HepG2 (cell line): ENCODE measurements around the gene SLC25A28. TPM values are rescaled to one million over a fixed set of nuclear protein-coding genes. Genes with fewer than 3 reads are reported as not detected.

Source experiments
- ATAC-seq: fragments of 200-7000 bp; cut with Tn5 transposase; 3 replicates; pipeline ENCODE4 v1.9.1; 2020; ENCODE audit warnings: mild to moderate bottlenecking, moderate library complexity
- BruUV-seq: library from RNA; stranded (reverse); fragments of 400-500 nt; replicated peaks from 2 replicates; lab custom pipeline; 2021; lab: Mats Ljungman, UMichigan
- CTCF ChIA-PET: fragments of 300-600 bp; formaldehyde crosslinking; extraction: SDS; loops from one replicate; lab custom pipeline; 2021; ENCODE audit warnings: low total read pairs, inconsistent platforms, low intra/inter-chr PET ratio; lab: Yijun Ruan, JAX
- POLR2A ChIA-PET: fragments of 350-600 bp; sonication (Branson Sonifier 250); formaldehyde crosslinking; loops from one replicate; lab custom pipeline; 2020; ENCODE audit warnings: antibody characterized with exemption, inconsistent platforms; lab: Yijun Ruan, JAX
- DNase-seq: peaks from one replicate; pipeline ENCODE4 v3.0.0-alpha.2; 2015; ENCODE audit warnings: low spot score
- FAIRE-seq: peaks from 3 replicates; lab custom pipeline; 2011; peaks lifted over from hg19 to GRCh38; lab: Jason Lieb, UNC
- H2AFZ ChIP-seq: one replicate; pipeline ENCODE4 v1.6.1; 2011; ENCODE audit warnings: low read length, inconsistent platforms
- H3K27ac ChIP-seq: fragments of 300-600 bp; 3 replicates; pipeline ENCODE4 v1.8.0; 2011; ENCODE audit warnings: mixed run types, mild to moderate bottlenecking, mixed read lengths, low read length, inconsistent platforms; ENCODE audit not compliant: insufficient read depth; ENCODE audit errors: extremely low read length
- H3K27me3 ChIP-seq, 2 experiments: fragments of 200-600 bp in 1 of 2; 2 replicates in 1 of 2; 3 replicates in 1 of 2; pipeline versions ENCODE4 v1.6.0 to v1.8.0; 2011; ENCODE audit warnings: low read length in 2 of 2, mild to moderate bottlenecking in 2 of 2, moderate library complexity in 2 of 2, inconsistent platforms in 1 of 2; ENCODE audit not compliant: insufficient read depth in 2 of 2, control insufficient read depth in 1 of 2
- H3K36me3 ChIP-seq, 2 experiments: fragments of 200-600 bp in 1 of 2; replicated peaks in 1 of 2; 2 replicates in 1 of 2; 3 replicates in 1 of 2; pipeline versions ENCODE4 v1.5.1 to v1.8.0; 2011; ENCODE audit warnings: low read length in 2 of 2, inconsistent platforms in 1 of 2; ENCODE audit not compliant: insufficient read depth in 2 of 2, control insufficient read depth in 1 of 2
- H3K4me1 ChIP-seq: 2 replicates; pipeline ENCODE4 v1.5.1; 2012; ENCODE audit warnings: low read length, inconsistent platforms; ENCODE audit not compliant: insufficient read depth
- H3K4me2 ChIP-seq: 2 replicates; pipeline ENCODE4 v1.6.0; 2011; ENCODE audit warnings: low read depth, low read length, inconsistent platforms
- H3K4me3 ChIP-seq, 3 experiments: fragments of 200-600 bp in 1 of 3; sonication (generic), shearing (Covaris generic) in 1 of 3; replicated peaks in 1 of 3; 2 replicates each; pipeline ENCODE4 v1.5.1; 2011 to 2016; ENCODE audit warnings: low read length in 3 of 3, inconsistent platforms in 2 of 3, low read depth in 2 of 3, mild to moderate bottlenecking in 2 of 3, control low read depth in 1 of 3, mixed read lengths in 1 of 3; ENCODE audit not compliant: insufficient read depth in 1 of 3
- H3K79me2 ChIP-seq: one replicate; pipeline ENCODE4 v1.6.1; 2011; ENCODE audit warnings: low read length, inconsistent platforms; ENCODE audit not compliant: insufficient read depth
- H3K9ac ChIP-seq: 2 replicates; pipeline ENCODE4 v1.6.0; 2011; ENCODE audit warnings: mild to moderate bottlenecking, low read depth, low read length, inconsistent platforms; ENCODE audit not compliant: insufficient read depth
- H3K9me3 ChIP-seq: 2 replicates; pipeline ENCODE4 v1.5.1; 2012; ENCODE audit warnings: mild to moderate bottlenecking, low read length
- H4K20me1 ChIP-seq: 2 replicates; pipeline ENCODE4 v1.6.0; 2011; ENCODE audit warnings: inconsistent platforms, mild to moderate bottlenecking, low read length, moderate library complexity; ENCODE audit not compliant: insufficient read depth
- ARNT2 ChIP-seq: sonication (generic); formaldehyde crosslinking; IDR thresholded peaks from 2 replicates; pipeline ENCODE4 v1.8.0; 2022; ENCODE audit warnings: mild to moderate bottlenecking, low read depth, missing genetic modification reagents, moderate library complexity
- BRCA1 ChIP-seq: sonication (generic); formaldehyde crosslinking; IDR thresholded peaks from 2 replicates; pipeline ENCODE4 v1.4.0; 2020; ENCODE audit warnings: missing genetic modification reagents
- IKZF4 ChIP-seq: sonication (generic); formaldehyde crosslinking; IDR thresholded peaks from 2 replicates; pipeline ENCODE4 v1.5.1; 2020; ENCODE audit warnings: borderline replicate concordance, mild to moderate bottlenecking, low read depth, missing genetic modification reagents; ENCODE audit errors: not compliant biosample characterization
- KDM1A ChIP-seq: IDR thresholded peaks from 2 replicates; pipeline ENCODE4 v1.6.1; 2016; ENCODE audit warnings: missing compliant biosample characterization
- KDM3A ChIP-seq: IDR thresholded peaks from 2 replicates; pipeline ENCODE4 v1.6.1; 2018; ENCODE audit warnings: low read depth, missing compliant biosample characterization
- MBNL3 ChIP-seq: fragments of 250-450 bp; sonication (Bioruptor Pico); conservative IDR thresholded peaks from 2 replicates; pipeline ENCODE4 v1.8.0; 2022; ENCODE audit warnings: mild to moderate bottlenecking, inconsistent platforms
- POLR2AphosphoS5 ChIP-seq: IDR thresholded peaks from 2 replicates; pipeline ENCODE4 v1.6.1; 2012; ENCODE audit warnings: low read depth, low read length
- RCOR2 ChIP-seq: IDR thresholded peaks from 2 replicates; pipeline ENCODE4 v1.6.1; 2016; ENCODE audit warnings: missing biosample characterization, missing genetic modification reagents
- SIN3A ChIP-seq: IDR thresholded peaks from 2 replicates; pipeline ENCODE4 v1.6.1; 2011; ENCODE audit warnings: low read depth, mild to moderate bottlenecking, control low read depth, low read length, borderline replicate concordance
- TBP ChIP-seq: sonication (generic); formaldehyde crosslinking; IDR thresholded peaks from 2 replicates; pipeline ENCODE4 v1.5.0; 2020; ENCODE audit warnings: missing genetic modification reagents
- ZFP90 ChIP-seq: sonication (generic); formaldehyde crosslinking; IDR thresholded peaks from 2 replicates; pipeline ENCODE4 v1.8.0; 2022; ENCODE audit warnings: missing genetic modification reagents, mild to moderate bottlenecking, inconsistent platforms, borderline replicate concordance
- ZMYM4 ChIP-seq: sonication (generic); formaldehyde crosslinking; IDR thresholded peaks from 2 replicates; pipeline ENCODE4 v1.8.1; 2023; ENCODE audit warnings: mild to moderate bottlenecking, missing genetic modification reagents
- ZNF124 ChIP-seq: sonication (generic); formaldehyde crosslinking; IDR thresholded peaks from 2 replicates; pipeline ENCODE4 v1.4.0; 2020; ENCODE audit warnings: missing genetic modification reagents
- ZNF143 ChIP-seq: sonication (generic); formaldehyde crosslinking; IDR thresholded peaks from 2 replicates; pipeline ENCODE4 v1.4.0; 2020; ENCODE audit warnings: missing genetic modification reagents
- ZNF879 ChIP-seq: sonication (generic); formaldehyde crosslinking; IDR thresholded peaks from 2 replicates; pipeline ENCODE4 v1.8.1; 2023; ENCODE audit warnings: missing genetic modification reagents
- WGBS: methylation state at CpG from one replicate; pipeline ENCODE4 v1.1.6; 2017; ENCODE audit warnings: low lambda C conversion rate; 5-methylcytosine and 5-hydroxymethylcytosine counted together
- in situ Hi-C: cut with HindIII; loops from 2 replicates; pipeline ENCODE4 v1.10.0; 2017; ENCODE audit warnings: low pct_unique_long_range_greater_than_20kb; ENCODE audit not compliant: extremely low pct_ligation_motif_present
- intact Hi-C: fragments of 100-400 bp; cut with micrococcal nuclease; formaldehyde crosslinking; loops from one replicate; pipeline ENCODE4 v1.10.0; 2022; ENCODE audit not compliant: unreplicated experiment
- polyA plus RNA-seq, 8 experiments: library from polyadenylated mRNA; depleted of rRNA in 3 of 8; stranded (reverse) in 7 of 8; unstranded in 1 of 8; fragments of >200 nt; fragmentation: Illumina TruSeq in 4 of 8; extraction: Trizol in 4 of 8; gene quantifications; 2 replicates each; pipeline versions ENCODE4 v1.2.1 to v1.2.3, GENCODE V29; 2011 to 2016; ENCODE audit warnings: low read depth in 4 of 8, missing spikeins in 1 of 8, mixed read lengths in 1 of 8; ENCODE audit not compliant: insufficient read depth in 1 of 8
- total RNA-seq, 5 experiments: library from RNA; depleted of rRNA; stranded (reverse); fragments of >200 nt; fragmentation: Illumina TruSeq; extraction: Trizol; gene quantifications; 2 replicates each; pipeline ENCODE4 v1.2.3, GENCODE V29; 2016; ENCODE audit warnings: low read depth in 1 of 5
- TF ChIP-seq, protein P1 (sequence below): sonication (generic); formaldehyde crosslinking; conservative IDR thresholded peaks from 2 replicates; pipeline ENCODE4 v1.8.0; 2022; ENCODE audit warnings: mild to moderate bottlenecking, moderate library complexity, missing genetic modification reagents
- TF ChIP-seq, protein P2 (sequence below): sonication (generic); formaldehyde crosslinking; IDR thresholded peaks from 2 replicates; pipeline ENCODE4 v1.8.0; 2023; ENCODE audit warnings: mild to moderate bottlenecking, missing genetic modification reagents
- TF ChIP-seq, protein P3 (sequence below): sonication (generic); formaldehyde crosslinking; IDR thresholded peaks from 2 replicates; pipeline ENCODE4 v1.9.0; 2021; ENCODE audit warnings: missing genetic modification reagents, borderline replicate concordance

Gene SLC25A28
- total and polyA plus RNA-seq, 2 of the 13 experiments (the other 11 are each of a cell fraction or from before 2014, with no cell fraction given) = 15.2 to 41.0 TPM

DNA sequence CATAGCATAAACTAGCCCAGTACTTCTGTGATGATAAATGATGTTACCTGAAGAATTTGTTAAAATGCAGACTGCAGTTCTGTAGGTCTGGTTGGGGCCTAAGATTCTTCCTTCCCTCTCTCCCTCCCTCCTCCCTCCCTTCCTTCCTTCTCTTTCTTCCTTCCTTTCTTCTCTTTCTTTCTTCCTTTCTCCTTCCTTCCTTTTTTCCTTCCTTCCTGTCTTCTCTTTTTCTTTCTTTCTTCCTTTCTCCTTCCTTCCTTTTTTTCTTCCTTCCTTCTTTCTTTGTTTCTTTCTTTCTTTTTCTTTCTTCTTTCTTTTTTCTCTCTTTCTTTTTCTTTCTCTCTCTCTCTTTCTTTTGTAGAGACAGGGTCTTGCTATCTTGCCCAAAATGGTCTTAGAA, 3.7 kb upstream of the SLC25A28 start (continued):
- no peak for TF ChIP-seq ZNF143 (CRISPR knock-in tag)
- TF ChIP-seq ZMYM4 = no peak
- no peak for TF ChIP-seq ZNF124 (CRISPR knock-in tag)
- TF ChIP-seq SIN3A = no peak
- no peak for TF ChIP-seq RCOR2 (CRISPR knock-in tag)
- TF ChIP-seq, all 625 proteins: peak for 0

DNA sequence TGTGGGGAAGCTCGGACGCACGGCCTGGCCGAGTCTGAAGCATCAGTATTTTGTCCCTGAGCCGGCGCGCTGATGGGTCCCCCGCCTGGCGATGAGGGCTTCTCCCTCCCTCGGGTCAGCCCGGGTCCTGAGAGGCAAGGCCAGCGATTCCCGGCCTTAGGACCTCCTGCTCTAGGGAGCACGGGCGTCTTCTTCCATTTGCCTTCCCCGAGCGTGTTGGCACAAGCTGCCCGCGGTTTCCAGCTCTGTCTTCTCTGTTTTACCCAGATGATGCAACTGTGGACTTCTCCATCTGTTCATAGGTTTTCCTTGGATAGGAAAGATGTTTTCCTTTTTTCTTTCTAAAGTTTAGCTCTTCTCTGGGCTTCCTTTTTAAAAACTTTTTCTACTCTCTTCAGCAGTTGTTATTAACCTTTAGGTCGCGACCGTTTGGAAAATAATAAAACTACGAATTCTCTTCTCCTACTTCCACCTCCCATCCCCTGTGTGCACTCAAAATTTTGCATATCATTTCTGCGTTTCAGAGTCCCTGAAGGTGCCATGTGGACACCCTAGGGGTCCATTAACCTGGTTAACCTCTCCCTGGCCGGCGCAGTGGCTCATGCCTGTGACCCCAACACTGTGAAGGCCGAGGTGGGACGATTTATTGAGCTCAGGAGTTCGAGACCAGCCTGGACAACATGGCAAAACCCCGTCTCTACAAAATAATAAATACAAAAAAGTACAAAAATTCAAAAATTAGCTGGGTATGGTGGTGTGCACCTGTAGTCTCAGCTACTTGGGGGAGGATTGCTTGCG, 1.4 kb upstream of the SLC25A28 start:
- no peak for ATAC-seq
- TF ChIP-seq, protein P1, sequence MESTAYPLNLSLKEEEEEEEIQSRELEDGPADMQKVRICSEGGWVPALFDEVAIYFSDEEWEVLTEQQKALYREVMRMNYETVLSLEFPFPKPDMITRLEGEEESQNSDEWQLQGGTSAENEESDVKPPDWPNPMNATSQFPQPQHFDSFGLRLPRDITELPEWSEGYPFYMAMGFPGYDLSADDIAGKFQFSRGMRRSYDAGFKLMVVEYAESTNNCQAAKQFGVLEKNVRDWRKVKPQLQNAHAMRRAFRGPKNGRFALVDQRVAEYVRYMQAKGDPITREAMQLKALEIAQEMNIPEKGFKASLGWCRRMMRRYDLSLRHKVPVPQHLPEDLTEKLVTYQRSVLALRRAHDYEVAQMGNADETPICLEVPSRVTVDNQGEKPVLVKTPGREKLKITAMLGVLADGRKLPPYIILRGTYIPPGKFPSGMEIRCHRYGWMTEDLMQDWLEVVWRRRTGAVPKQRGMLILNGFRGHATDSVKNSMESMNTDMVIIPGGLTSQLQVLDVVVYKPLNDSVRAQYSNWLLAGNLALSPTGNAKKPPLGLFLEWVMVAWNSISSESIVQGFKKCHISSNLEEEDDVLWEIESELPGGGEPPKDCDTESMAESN (CRISPR knock-in tag) = 0 out of 2 replicates have a peak, but pooled peaks have one; percentile 32
- TF ChIP-seq ZFP90 (CRISPR knock-in tag) (peak; percentile 77; the same call in 1 of the 2 replicates), BRCA1 (no peak), IKZF4 (CRISPR knock-in tag) (no peak), ZNF879 (CRISPR knock-in tag) (peak; percentile 12; the same call in 1 of the 2 replicates), KDM3A (no peak), TBP (no peak), KDM1A (CRISPR knock-in tag) (no peak), POLR2AphosphoS5 (0 out of 2 replicates have a peak, but pooled peaks have one; percentile 72), MBNL3 (no peak), ARNT2 (CRISPR knock-in tag) (no peak)
- TF ChIP-seq, protein P2, sequence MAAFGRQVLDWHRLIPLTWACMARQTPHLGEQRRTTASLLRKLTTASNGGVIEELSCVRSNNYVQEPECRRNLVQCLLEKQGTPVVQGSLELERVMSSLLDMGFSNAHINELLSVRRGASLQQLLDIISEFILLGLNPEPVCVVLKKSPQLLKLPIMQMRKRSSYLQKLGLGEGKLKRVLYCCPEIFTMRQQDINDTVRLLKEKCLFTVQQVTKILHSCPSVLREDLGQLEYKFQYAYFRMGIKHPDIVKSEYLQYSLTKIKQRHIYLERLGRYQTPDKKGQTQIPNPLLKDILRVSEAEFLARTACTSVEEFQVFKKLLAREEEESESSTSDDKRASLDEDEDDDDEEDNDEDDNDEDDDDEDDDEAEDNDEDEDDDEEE = no peak
- TF ChIP-seq, protein P3, sequence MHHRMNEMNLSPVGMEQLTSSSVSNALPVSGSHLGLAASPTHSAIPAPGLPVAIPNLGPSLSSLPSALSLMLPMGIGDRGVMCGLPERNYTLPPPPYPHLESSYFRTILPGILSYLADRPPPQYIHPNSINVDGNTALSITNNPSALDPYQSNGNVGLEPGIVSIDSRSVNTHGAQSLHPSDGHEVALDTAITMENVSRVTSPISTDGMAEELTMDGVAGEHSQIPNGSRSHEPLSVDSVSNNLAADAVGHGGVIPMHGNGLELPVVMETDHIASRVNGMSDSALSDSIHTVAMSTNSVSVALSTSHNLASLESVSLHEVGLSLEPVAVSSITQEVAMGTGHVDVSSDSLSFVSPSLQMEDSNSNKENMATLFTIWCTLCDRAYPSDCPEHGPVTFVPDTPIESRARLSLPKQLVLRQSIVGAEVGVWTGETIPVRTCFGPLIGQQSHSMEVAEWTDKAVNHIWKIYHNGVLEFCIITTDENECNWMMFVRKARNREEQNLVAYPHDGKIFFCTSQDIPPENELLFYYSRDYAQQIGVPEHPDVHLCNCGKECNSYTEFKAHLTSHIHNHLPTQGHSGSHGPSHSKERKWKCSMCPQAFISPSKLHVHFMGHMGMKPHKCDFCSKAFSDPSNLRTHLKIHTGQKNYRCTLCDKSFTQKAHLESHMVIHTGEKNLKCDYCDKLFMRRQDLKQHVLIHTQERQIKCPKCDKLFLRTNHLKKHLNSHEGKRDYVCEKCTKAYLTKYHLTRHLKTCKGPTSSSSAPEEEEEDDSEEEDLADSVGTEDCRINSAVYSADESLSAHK (CRISPR knock-in tag) = no peak

More for the DNA sequence above, 1.4 kb upstream of the SLC25A28 start:
- Histone ChIP-seq H4K20me1 (peaks cover 5% of the 10 kb centered on the region; the same call in 1 of the 2 replicates), H3K4me3 (peak overlapping the region; percentile 72 to 79 (median 79)), H3K4me1 (peaks cover 39% of the 10 kb centered on the region), H3K9me3 (no peaks in the 10 kb centered on the region), H3K27me3 (no peaks in the 10 kb centered on the region; a peak in 1 of 5 replicates), H3K36me3 (no peaks in the 10 kb centered on the region), H3K9ac (peak overlapping the region; percentile 87), H3K4me2 (peak overlapping the region; percentile 95), H3K27ac (peak overlapping the region; percentile 95), H2AFZ (no peak overlapping the region), H3K79me2 (peaks cover 32% of the 10 kb centered on the region)
- no peak for DNase-seq
- CTCF ChIA-PET = no interaction called here
- FAIRE-seq = no peak
- BruUV-seq = TSS peak; percentile 89
- intact Hi-C loops = loop anchor here (2.0 to 5.0 kb wide), 2 partner anchors 37 to 391 kb away; partner anchors contain the start of gene ENTPD7
- POLR2A ChIA-PET = interaction anchor here (0.6 to 5.4 kb wide), 15 partner anchors 8 to 1207 kb away, joined by 3 to 63 read pairs (median 4); partner anchors contain the start of genes ABCC2, COX15, CUTC and ENTPD7
- 34% methylated on average over 16 of the region's 31 CpGs for WGBS
- in situ Hi-C loops = loop anchor here (10.0 kb wide), 2 partner anchors 53 to 93 kb away; no protein-coding TSS in a partner anchor
